Right kidney (tissue), 1 donor: ENCODE measurements around the gene SRRM4.
"Not testable (repeated sequence)": the region's sequence is repeated elsewhere in the genome, so short reads cannot be mapped to it uniquely, and the experiment has no call there.

Experiments
- DNase-seq: peaks from one replicate; pipeline ENCODE4 v3.0.0-alpha.2; 2016

SRRM4 gene

DNA sequence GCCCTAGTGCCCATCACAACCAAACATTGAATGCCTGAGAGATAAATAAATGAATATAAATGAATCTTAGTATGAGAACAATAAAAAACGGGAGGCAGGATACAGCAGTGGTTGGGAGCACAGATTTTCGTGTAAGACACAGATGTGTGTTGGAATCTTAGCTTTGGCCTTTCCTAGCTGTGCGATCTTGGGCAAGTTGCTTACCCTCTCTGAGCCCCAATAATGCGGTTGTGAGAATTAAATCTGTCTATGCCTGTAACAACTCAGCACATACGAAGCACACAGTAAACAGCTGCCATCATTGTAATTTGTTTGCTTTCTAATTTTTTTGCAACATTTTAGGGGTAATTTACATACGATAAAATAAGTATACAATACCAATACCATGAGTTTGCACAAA, 89.8 kb downstream of the SRRM4 start:
- no peak for DNase-seq

DNA sequence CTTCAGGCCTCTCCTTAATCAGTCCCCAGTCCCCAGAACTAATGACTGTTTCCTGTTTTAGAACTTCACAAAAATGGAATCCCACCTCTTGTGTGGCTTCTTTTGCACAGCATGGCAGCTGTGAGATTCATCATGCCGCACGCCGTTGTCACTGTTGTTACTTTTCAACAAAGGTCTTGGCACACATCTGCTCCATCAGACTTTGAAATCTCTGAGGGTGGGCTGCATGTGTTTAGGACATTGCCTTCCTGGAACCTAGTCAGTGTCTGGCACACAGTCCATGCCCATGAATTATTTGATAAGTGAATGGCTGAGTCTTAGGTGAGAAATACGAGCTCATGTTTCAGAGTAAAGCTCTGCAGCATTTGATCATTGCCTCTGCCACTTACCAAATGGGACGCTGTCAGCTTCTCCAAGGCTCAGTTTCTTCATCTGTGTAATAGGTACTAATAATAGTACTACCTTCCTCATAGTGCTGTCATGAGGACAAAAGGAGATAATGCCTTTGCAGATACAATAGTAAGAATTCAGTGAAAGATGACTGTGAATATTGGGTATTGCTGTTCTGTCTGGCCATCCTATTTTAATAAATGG, 90.4 kb downstream of the SRRM4 start:
- no peak for DNase-seq

DNA sequence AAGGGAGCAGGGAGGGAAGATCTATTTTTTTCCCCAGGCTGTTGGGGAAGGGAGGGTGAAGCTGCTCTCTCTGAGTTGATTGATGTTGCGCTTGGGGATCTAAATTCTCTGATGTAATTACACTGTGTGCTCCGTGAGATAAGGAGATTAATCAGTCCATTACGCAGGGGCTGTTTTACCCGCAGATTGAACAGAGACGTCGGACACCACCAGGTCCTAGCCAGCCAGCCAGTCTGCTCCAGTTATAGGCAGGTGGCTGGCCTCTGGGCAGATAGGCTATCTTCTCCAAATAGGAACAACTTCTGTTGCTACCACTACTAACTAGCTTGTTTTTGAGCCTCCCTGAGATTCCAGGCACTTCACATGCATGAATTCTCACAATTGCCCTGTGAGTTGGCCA, 91.1 kb downstream of the SRRM4 start:
- no peak for DNase-seq

DNA sequence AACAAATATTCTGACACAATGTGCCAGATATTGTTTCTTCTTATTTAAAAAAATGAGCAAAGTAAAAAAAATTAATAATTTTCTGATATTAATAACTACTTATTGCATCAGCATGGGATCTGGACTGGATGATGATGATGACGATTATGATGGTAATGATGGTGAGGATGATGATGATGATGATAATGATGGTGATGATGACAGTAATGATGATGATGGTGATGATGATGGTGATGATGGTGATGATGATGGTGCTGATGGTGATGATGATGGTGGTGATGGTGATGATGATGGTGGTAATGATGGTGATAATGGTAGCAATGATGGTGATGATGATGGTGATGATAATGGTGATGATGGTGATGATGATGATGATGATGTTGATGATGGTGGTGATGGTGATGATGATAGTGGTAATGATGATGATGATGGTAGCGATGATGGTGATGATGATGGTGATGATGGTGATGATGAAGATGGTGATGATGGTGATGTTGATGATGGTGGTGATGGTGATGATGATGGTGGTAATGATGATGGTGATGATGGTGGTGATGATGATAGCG, 94.0 kb downstream of the SRRM4 start:
- no peak for DNase-seq

DNA sequence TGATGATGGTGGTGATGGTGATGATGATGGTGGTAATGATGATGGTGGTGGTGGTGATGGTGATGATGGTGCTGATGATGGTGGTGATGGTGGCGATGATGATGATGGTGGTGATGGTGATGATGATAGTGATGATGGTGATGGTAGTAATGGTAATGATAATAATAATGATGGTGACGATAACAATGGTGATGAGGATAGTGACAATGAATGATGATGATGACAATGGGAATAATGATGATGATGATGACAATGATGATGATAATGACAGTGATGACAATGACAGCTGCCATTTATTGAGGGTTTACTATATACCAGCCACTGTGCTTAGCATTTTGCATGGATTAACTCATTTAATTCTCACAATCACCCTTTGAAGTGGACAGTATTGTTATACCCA, 94.6 kb downstream of the SRRM4 start:
- no peak for DNase-seq

- no peak for DNase-seq
Observed at GRCh38 chr12:119079530-119079929, 98.2 kb downstream of the SRRM4 start.

GRCh38 chr12:119082016-119082415, 100.7 kb downstream of the SRRM4 start:
- no peak for DNase-seq

DNA sequence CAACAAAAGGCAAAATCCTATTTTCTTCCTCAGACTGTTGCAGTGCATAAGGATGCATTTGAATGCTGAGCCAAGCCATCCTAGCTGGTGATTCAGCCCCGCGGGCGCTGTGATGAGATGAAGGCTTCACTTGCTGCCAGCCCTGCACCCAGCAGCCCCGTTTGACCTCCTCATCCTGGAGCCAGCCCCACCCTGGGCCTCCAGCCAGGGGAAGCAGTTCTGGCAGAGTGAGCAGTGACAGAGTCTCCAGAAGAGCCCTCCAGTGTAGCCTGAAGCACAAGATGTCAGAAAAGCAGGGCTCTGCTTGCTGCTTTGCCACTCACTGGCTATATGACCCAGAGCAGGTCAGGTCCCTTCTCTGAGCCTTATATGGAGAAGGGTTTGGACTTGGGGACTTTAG, 101.2 kb downstream of the SRRM4 start:
- no peak for DNase-seq

DNA sequence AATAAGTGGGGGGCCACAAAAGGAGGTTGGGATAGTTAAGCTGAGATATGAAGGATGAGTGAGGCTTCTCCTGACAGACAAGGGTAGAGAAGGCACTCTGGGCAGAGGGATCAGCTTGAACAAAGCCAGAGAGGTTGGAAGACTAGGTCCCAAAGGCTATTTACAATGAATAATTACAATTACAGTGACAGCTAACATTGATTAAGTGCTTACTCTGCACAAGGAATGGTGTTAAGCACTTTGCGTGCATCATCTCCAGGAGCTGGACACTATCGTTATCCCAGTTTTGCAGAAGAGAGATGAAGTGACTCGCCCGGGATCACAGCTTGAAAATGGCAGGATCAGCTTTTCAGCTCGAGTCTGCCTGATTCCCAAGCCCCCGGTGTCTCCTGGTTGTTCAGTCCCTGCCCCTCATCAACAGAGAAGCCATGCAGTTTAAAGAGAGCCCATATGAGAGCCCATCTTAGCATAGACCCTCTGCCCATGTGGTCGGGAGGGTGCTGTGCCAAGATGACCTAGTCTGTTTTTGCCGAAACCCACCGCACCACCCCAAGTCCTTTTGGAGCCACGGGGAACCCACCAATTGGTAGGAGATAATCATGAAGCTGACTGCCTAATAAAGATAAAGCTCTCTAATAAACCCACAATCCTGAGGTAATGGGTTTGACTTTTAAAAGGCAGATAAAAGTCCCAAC, 107.5 kb downstream of the SRRM4 start:
- DNase-seq = no peak

DNA sequence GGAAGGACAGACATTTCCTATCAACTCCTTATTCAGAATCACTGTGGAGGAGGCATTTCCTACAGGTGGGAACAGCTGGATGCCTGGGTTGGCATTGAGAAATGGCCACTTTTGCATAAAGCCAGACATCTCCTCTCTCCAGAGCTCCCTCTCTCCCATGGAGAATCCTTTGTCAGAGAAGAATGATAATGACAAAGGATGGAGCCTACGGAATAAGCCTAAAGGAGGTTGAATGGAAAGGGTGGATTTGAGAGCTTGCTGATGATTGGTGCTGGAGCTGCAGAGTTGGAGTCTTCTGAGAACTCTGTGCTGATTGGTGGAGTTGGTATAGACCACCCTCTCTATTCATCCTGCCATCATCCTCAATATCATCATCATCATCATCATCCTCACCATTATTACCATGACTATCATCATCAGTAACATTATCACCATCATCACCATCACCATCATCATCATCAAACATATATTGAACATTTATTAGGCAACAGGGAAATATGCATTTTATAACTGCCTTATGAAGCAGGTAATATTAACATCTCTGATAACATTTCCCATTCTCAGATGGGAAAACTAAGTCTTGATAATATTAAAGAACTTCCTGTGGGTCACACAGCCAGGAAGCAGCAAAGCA, 108.2 kb downstream of the SRRM4 start:
- no peak for DNase-seq

DNA sequence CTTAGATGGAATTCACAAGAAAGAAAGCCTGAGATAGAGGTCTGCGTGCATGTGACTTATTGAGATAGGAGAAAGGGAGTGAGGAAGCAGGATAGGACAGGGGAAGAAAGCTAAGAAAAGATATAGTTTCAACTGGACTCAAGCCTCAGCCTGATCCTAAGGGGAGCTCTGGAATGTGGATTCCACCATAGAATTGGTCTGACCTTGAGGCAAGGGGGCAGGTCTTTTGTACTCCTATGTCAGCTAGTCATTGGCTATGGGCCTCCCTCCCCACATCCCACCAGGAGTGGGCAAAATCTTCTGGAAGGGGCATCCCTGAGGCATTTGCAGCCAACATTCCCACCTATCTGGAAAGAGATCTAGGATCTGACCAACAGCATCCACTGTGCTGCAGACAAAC, 108.9 kb downstream of the SRRM4 start:
- no peak for DNase-seq

GRCh38 chr12:119090865-119091264, 109.5 kb downstream of the SRRM4 start:
- no peak for DNase-seq

DNA sequence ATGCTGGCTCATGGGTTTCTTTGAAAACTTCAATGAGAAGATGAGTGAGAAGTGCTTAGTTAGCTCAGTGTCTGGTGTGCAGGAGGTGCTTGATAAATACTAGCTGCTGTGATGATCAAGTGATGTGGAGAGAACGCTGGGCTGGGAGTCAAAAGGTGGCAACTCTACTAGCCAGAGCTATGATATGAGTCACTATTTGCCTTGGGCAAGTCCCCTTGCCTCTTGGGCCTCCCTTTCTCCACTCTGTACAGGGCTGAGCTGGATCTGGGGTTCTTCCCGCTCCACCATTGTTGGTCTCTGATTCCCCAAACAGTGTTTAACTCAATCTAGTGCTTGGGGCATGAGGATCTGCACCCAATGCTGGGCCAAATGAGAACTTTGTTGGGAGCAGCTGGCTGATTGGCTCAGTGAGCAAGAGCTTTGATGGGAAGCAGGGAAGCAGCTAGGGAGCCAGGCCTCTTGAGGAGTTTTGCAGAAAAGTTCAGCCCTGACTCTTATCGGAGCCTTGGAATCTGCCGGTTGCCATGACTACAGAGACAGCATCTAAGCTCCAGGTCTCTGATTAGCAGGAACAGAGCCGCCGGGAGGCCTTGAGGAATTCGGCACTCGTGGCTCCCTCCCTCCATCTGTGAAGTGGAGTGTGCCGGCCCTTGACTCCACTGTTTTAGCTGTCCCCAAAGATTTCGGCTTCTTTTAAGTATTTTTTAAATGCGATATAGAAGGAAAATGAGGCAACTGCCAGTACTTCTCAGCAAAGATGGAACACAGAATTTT, 115.3 kb downstream of the SRRM4 start:
- no peak for DNase-seq

DNA sequence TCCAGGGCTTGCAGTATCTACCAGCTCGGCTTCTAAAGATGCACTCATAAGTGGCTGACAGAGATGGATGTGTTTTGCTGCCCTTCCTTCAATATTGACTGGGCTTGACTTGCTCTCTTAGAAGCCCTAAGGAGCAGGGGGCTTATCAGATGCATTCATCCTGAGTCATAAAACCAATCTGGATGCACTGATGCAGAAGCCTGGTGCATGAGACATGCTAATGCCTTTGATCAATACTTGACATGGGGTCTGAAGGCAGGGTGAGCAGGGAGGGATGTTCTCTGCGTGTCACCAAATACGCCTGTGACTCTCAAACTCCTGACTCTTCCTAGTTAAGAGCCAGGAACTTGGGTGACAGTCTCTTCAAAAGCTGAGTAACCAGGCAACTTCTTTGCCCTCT, 119.6 kb downstream of the SRRM4 start:
- no peak for DNase-seq

DNA sequence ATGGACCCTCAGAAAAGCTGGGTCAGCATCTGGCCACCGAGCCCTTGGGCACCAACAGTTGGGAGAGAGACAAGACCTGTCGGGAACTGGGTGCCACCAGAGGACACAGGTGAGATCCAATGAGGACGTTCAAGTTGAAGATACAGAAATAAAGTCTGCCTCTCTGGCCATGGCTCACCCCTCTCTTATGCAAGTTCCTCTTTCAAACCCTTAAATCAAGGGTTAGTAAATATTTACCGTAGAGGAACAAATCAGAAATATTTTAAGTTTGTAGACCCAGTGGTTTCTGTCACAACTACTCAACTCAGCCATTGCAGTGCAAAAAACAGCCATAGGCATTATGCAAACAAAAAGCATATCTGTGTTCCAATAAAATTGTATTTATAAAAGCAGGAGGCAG, 120.9 kb downstream of the SRRM4 start:
- no peak for DNase-seq

DNA sequence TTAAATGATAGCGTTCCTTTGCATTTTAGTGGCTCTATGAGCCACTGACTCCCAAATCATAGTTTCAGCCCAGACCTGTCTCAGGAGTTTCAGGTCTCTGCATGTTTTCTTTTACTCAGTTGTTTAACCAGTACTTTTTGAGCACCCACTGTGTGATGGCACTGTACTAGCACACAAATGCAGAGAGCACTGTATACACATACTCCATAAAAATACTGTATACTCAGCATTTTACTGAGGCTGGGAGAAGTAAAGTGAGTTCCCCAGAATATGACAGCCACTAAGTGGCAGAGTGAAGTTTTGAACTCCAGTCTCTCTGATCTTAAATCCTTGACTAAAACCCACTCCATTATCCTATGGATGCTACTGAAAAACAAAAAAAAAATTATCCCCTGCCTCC, 121.4 kb downstream of the SRRM4 start:
- no peak for DNase-seq

- not testable (repeated sequence) for DNase-seq
Observed at GRCh38 chr12:119104969-119105368, 123.6 kb downstream of the SRRM4 start.

DNA sequence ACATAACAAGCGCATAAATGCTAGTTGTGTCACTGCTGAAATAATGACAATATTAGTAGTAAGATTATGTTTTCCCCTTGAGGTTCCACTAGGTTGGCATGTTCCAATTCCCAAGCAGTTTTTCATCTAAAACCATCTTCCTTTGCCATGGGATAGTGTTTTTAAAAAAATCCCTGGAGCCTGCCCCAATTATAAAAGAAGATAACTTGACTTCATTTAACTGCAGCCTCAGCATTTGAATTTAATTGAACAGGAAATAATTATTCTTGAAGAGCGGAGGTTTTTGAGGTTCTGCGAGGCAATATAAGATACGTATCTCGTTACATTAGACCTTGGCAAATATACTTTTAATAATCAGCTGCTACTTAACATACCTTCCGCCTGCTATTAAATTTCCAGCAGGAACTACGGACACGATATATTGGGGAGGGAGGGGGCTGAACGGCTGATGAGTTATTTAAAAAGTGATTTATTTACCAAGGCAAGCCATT, 132.2 kb downstream of the SRRM4 start:
- no peak for DNase-seq

DNA sequence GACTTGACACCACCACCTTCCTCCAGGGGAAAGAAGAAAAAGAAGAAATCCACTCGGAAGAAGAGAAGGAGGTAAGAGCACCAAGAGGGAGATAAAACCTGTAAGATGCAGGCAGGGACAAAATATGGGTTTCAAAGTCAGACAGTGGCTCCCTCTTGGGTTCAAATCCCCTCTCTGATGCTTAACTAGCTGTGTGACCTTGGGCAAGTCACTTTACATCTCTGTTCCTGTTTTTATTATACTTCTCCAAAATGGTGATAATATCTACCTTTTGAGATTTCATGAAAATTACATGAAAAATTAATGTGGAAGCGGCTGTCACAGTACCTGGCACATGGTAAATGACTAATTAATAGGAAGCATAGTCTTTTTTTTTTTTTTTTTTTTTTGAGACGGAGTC, 133.0 kb downstream of the SRRM4 start:
- no peak for DNase-seq

GRCh38 chr12:119115296-119115905, 134.1 kb downstream of the SRRM4 start:
- peak; percentile 7 for DNase-seq

DNA sequence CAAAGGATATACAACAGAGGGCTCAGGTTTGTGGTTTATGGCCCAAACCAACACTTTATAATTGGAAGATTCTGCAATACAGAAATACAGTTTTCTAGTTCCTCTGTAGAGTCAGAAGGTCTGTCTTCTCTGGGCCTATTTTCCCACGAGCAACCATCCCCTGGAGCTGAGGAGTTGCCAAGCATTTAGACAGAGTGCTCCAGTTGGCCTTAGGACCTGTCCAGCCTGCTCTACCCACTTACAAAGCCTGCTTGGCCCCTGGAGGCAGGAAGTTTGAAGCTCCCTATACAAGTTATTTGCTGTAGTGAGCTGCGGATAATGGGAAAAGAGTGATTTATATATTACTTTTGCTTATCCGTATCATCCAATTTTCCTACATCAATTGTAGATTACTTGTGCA, 136.6 kb downstream of the SRRM4 start:
- DNase-seq = no peak

DNA sequence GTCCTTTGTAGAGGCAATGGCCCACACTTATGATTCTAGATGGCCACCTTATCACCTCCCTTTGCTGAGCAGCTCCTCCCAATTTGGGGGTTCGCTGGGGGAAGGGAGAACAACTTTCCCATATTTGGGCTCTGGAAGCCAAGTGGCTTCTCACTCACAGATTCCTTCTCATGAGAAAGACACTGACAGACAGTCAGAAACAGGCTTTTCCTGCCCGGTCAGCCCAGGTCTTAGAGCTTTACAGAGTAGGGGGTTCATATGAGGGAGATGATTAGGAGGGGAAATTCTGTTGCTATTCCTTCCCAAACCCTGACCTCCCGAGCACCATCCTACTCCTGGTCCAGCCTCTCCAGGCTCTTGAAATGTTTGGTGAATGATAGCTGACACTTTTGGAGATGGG, 137.3 kb downstream of the SRRM4 start:
- no peak for DNase-seq
